SK-N-SH (cell line): ENCODE data around the gene CLK4.

Source experiments
- CTCF ChIP-seq: fragments of 200-600 bp; sonication (generic); IDR thresholded peaks from 2 replicates; pipeline ENCODE4 v1.6.1; 2017; ENCODE audit warnings: antibody characterized with exemption, mild to moderate bottlenecking, moderate library complexity
- EP300 ChIP-seq, 2 experiments: IDR thresholded peaks; 2 replicates each; pipeline versions ENCODE4 v1.4.0 to v1.6.1; 2012; ENCODE audit warnings: borderline replicate concordance in 1 of 2, low read depth in 1 of 2, low read length in 1 of 2
- EZH2phosphoT487 ChIP-seq: fragments of 200-600 bp; sonication (generic); IDR thresholded peaks from 2 replicates; pipeline ENCODE4 v1.6.1; 2017; ENCODE audit warnings: low read depth, mixed run types, mild to moderate bottlenecking, antibody characterized with exemption, moderate library complexity, borderline replicate concordance
- JUND ChIP-seq: IDR thresholded peaks from 2 replicates; pipeline ENCODE4 v1.4.0; 2012
- MXI1 ChIP-seq: IDR thresholded peaks from 2 replicates; pipeline ENCODE4 v1.6.1; 2012; ENCODE audit warnings: mild to moderate bottlenecking, low read depth, low read length, improper control_type of control experiment
- POLR2AphosphoS5 ChIP-seq: IDR thresholded peaks from 2 replicates; pipeline ENCODE4 v1.6.1; 2012; ENCODE audit warnings: low read depth, low read length
- RCOR1 ChIP-seq: fragments of 150-350 bp; IDR thresholded peaks from 2 replicates; pipeline ENCODE4 v1.6.1; 2017; ENCODE audit warnings: antibody characterized with exemption, low read length
- USF2 ChIP-seq: fragments of 150-350 bp; IDR thresholded peaks from 2 replicates; pipeline ENCODE4 v1.6.1; 2017; ENCODE audit warnings: antibody characterized with exemption, low read length, low read depth, borderline replicate concordance
- ZBTB33 ChIP-seq: IDR thresholded peaks from 2 replicates; pipeline ENCODE4 v1.4.0; 2012; ENCODE audit warnings: low read depth, borderline replicate concordance

GRCh38 chr5:178612299-178612698, 14.6 kb downstream of the CLK4 start:
- TF ChIP-seq ZBTB33 (no peak), EP300 (IDR thresholded peaks at IDR 0.05; ENCODE audit: borderline replicate concordance in 1 of 2, low read depth in 1 of 2, low read length in 1 of 2) (no peak), CTCF (no peak), RCOR1 (no peak), MXI1 (no peak), USF2 (no peak), JUND (no peak), EZH2phosphoT487 (no peak), POLR2AphosphoS5 (no peak)
